DND-41 (cell line): ENCODE measurements around the gene PRODH2.
A peak's percentile ranks its signal among the peaks of the same experiment; 100 is the strongest.

Source experiments
- ATAC-seq: fragments of 200-7000 bp; cut with Tn5 transposase; 3 replicates; pipeline ENCODE4 v1.9.1; 2021; ENCODE audit warnings: low read depth; ENCODE audit not compliant: insufficient read depth
- DNase-seq: peaks from one replicate; pipeline ENCODE4 v3.0.0-alpha.2; 2020
- H2AFZ ChIP-seq: 2 replicates; pipeline ENCODE4 v1.6.0; 2012; ENCODE audit warnings: low read depth, low read length
- H3K27ac ChIP-seq: 2 replicates; pipeline ENCODE4 v1.5.1; 2012; ENCODE audit warnings: low read length, inconsistent platforms
- H3K27me3 ChIP-seq: fragments of 200-600 bp; sonication (generic); 2 replicates; pipeline ENCODE4 v1.6.0; 2012; ENCODE audit warnings: low read length, mild to moderate bottlenecking, inconsistent platforms; ENCODE audit not compliant: insufficient read depth, poor library complexity
- H3K36me3 ChIP-seq: 2 replicates; pipeline ENCODE4 v1.5.1; 2012; ENCODE audit warnings: low read length, inconsistent platforms; ENCODE audit not compliant: insufficient read depth
- H3K4me1 ChIP-seq: 2 replicates; pipeline ENCODE4 v1.5.1; 2012; ENCODE audit warnings: mild to moderate bottlenecking, low read length; ENCODE audit not compliant: insufficient read depth
- H3K4me2 ChIP-seq: 2 replicates; pipeline ENCODE4 v1.6.0; 2012; ENCODE audit warnings: mild to moderate bottlenecking, moderate library complexity, low read length, inconsistent platforms; ENCODE audit not compliant: insufficient read depth
- H3K4me3 ChIP-seq, 2 experiments: fragments of 200-600 bp in 1 of 2; shearing (Covaris generic) in 1 of 2; 2 replicates each; pipeline ENCODE4 v1.5.1; 2012 to 2016; ENCODE audit warnings: inconsistent platforms in 2 of 2, low read length in 2 of 2, mild to moderate bottlenecking in 2 of 2, low read depth in 1 of 2, moderate library complexity in 1 of 2
- H3K79me2 ChIP-seq: 2 replicates; pipeline ENCODE4 v1.6.0; 2012; ENCODE audit warnings: low read length, inconsistent platforms; ENCODE audit not compliant: insufficient read depth
- H3K9ac ChIP-seq: 2 replicates; pipeline ENCODE4 v1.6.0; 2012; ENCODE audit warnings: low read depth, mild to moderate bottlenecking, inconsistent platforms, low read length, moderate library complexity
- H3K9me3 ChIP-seq: 2 replicates; pipeline ENCODE4 v1.5.1; 2012; ENCODE audit warnings: low read length, moderate library complexity, mild to moderate bottlenecking, inconsistent platforms; ENCODE audit not compliant: insufficient read depth, severe bottlenecking
- H4K20me1 ChIP-seq: 2 replicates; pipeline ENCODE4 v1.6.0; 2012; ENCODE audit warnings: low read length; ENCODE audit not compliant: insufficient read depth
- EZH2 ChIP-seq: IDR thresholded peaks from 3 replicates; pipeline ENCODE4 v1.6.1; 2012; ENCODE audit warnings: borderline replicate concordance, low read depth, mild to moderate bottlenecking, moderate library complexity, low read length, inconsistent platforms; ENCODE audit not compliant: severe bottlenecking
- TF ChIP-seq, protein P1 (sequence below): IDR thresholded peaks from 2 replicates; pipeline ENCODE4 v1.5.1; 2012; ENCODE audit warnings: borderline replicate concordance, low read length, moderate library complexity, mild to moderate bottlenecking; ENCODE audit not compliant: poor library complexity, severe bottlenecking; ENCODE audit errors: extremely low read depth

The PRODH2 gene

DNA sequence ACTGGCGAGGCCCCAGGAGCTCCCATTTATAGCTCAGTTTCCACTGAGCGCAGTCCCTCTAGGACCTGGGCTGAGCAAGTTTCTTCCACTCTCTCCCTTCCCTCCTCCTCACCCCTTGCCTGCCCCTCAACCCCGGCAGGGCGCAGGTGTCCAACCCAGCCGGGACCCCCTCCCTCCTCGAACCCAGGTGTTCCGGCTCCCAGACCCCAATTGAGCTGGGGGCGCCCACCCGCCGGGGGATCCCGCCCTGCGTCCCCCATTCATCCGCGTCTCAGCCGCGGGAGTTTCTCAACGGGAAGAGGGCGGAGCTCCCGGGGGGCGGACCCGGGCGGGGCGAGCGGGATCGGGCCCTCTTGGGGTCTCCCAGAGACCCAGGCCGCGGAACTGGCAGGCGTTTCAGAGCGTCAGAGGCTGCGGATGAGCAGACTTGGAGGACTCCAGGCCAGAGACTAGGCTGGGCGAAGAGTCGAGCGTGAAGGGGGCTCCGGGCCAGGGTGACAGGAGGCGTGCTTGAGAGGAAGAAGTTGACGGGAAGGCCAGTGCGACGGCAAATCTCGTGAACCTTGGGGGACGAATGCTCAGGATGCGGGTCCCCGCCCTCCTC is 44.0 kb upstream of the PRODH2 start, which contains the start of gene KIRREL2:
TSS of gene KIRREL2 (plus strand) at position 366 of the 604 bp plus-strand sequence. CDS start at position 575, 209 bp downstream.
- H3K4me1 ChIP-seq: peaks cover 21% of the 10 kb centered on the region
- DNase-seq: peak; percentile 76
- no peaks in the 10 kb centered on the region for H4K20me1 ChIP-seq
- no peaks in the 10 kb centered on the region for H3K9me3 ChIP-seq
- peak within 1 kb of the TSS; percentile 37 for H3K27ac ChIP-seq
- TF ChIP-seq, protein P1, sequence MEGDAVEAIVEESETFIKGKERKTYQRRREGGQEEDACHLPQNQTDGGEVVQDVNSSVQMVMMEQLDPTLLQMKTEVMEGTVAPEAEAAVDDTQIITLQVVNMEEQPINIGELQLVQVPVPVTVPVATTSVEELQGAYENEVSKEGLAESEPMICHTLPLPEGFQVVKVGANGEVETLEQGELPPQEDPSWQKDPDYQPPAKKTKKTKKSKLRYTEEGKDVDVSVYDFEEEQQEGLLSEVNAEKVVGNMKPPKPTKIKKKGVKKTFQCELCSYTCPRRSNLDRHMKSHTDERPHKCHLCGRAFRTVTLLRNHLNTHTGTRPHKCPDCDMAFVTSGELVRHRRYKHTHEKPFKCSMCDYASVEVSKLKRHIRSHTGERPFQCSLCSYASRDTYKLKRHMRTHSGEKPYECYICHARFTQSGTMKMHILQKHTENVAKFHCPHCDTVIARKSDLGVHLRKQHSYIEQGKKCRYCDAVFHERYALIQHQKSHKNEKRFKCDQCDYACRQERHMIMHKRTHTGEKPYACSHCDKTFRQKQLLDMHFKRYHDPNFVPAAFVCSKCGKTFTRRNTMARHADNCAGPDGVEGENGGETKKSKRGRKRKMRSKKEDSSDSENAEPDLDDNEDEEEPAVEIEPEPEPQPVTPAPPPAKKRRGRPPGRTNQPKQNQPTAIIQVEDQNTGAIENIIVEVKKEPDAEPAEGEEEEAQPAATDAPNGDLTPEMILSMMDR: no peak
- peak; percentile 14 for TF ChIP-seq EZH2
- peak within 1 kb of the TSS; percentile 53 for H3K9ac ChIP-seq
- peak within 1 kb of the TSS; percentile 27 to 66; a peak in 3 of 4 replicates for H3K4me3 ChIP-seq
- ATAC-seq: peak; percentile 87
- H2AFZ ChIP-seq: peak within 1 kb of the TSS; percentile 89
- peak within 1 kb of the TSS; percentile 88 for H3K4me2 ChIP-seq
- H3K79me2 ChIP-seq: no peaks in the 10 kb centered on the region
- H3K27me3 ChIP-seq: peaks cover 12% of the 10 kb centered on the region
- no peaks in the 10 kb centered on the region for H3K36me3 ChIP-seq

DNA sequence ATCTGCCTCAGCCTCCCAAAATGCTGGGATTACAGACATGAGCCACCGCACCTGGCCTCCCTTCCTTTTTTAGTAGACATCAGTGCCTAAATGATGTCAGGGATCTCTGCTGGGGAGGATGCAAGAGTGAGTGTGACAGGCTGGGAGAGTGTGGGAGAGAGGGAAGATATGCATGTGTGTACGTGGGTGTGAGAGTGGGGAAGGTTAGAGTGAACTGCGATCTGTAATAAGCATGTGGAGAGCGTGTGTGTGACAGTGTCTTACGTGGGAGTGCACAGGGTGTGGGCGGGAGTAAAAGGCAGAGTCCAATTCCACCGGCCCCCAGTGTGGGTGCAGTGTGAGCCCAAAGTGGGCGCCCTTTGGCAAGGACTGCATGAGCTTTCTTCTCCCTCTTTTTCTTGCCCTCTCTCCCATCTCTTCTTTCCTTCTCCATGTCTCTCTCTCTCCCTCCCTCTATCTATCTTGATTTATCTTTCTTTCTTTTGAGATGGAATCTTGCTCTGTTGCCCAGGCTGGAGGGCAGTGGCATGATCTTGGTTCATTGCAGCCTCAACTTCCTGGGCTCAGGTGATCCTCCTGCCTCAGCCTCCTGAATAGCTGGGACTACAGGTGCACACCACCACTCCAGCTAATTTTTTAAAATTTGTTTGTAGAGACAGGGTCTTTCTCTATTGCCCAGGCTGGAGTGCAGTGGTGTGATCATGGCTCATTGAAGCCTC is 40.6 kb upstream of the PRODH2 start:
- H3K9me3 ChIP-seq: no peaks in the 10 kb centered on the region
- peaks cover 12% of the 10 kb centered on the region for H3K27me3 ChIP-seq
- no peaks in the 10 kb centered on the region; the same call in 1 of the 2 replicates for H4K20me1 ChIP-seq
- DNase-seq (no peak), ATAC-seq (no peak)
- no peak overlapping the region for H3K4me3 ChIP-seq
- H3K4me1 ChIP-seq: peaks cover 21% of the 10 kb centered on the region
- TF ChIP-seq, protein P1: no peak
- no peak for TF ChIP-seq EZH2
- H2AFZ ChIP-seq: no peak overlapping the region
- H3K9ac ChIP-seq: no peak overlapping the region
- H3K27ac ChIP-seq: no peak overlapping the region
- no peaks in the 10 kb centered on the region for H3K36me3 ChIP-seq
- no peak overlapping the region for H3K4me2 ChIP-seq
- no peaks in the 10 kb centered on the region for H3K79me2 ChIP-seq

DNA sequence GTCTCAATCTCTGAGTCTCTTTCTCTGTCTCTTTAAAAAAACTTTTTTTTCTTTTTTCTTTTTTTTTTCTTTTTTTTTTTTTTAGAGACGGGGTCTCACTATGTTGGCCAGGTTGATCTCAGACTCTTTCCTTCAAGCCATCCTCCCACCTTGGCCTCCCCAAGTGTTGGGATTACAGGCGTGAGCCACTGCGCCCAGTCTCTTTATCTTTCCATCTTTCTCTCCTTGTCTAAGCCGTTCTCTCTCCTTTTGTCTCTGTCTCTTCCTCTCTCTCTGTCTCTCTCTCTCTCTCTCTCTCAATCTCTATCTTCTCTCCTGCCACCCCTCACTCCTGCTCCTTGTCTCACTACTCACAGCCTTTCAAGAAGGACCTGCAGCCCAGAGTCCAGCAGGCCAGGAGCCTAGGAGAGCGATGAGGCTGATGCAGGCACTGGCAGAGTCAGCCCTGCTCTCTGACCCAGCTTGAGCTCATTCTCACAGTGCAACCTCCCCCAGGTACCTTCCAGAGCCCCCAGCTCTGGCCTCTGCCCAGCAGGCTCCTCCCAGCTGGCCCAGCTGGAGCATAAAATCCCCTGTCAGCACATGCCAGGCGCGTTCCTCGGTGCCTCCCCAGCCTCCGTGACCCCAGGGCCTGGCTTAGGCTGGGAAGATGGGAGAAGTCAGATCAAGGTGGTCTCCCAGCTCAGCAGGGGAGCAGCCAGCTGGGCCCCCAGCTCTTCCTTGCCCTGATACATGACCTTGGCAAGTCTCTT is 39.6 kb upstream of the PRODH2 start, which contains the start of gene NPHS1:
TSS of gene NPHS1 (minus strand) at position 476 of the 752 bp plus-strand sequence. CDS start 667 bp downstream, outside the sequence.
- no peak within 1 kb of the TSS for H3K4me3 ChIP-seq

More for the DNA sequence above, 39.6 kb upstream of the PRODH2 start, which contains the start of gene NPHS1:
- H3K27ac ChIP-seq: no peak within 1 kb of the TSS
- no peak within 1 kb of the TSS for H3K4me2 ChIP-seq
- no peaks in the 10 kb centered on the region for H3K79me2 ChIP-seq
- TF ChIP-seq, protein P1: no peak
- no peak for TF ChIP-seq EZH2
- no peak for ATAC-seq
- no peak for DNase-seq
- H3K9ac ChIP-seq: no peak within 1 kb of the TSS
- no peaks in the 10 kb centered on the region for H3K36me3 ChIP-seq
- H2AFZ ChIP-seq: no peak within 1 kb of the TSS
- no peaks in the 10 kb centered on the region for H3K9me3 ChIP-seq
- H3K27me3 ChIP-seq: peaks cover 12% of the 10 kb centered on the region
- peaks cover 17% of the 10 kb centered on the region for H3K4me1 ChIP-seq
- no peaks in the 10 kb centered on the region; the same call in 1 of the 2 replicates for H4K20me1 ChIP-seq
